Measurements from ENCODE around the gene GPS1. TPM values are rescaled to one million over a fixed set of nuclear protein-coding genes. Genes with fewer than 3 reads are reported as not detected.

GPS1 gene
- total and polyA plus RNA-seq, 10 of the 15 experiments (the other 5 are each of a cell fraction or from before 2014, with no cell fraction given), result 2.2 to 146 (median 77.7) TPM

GRCh38 chr17:82095777-82096708, 44.3 kb downstream of the GPS1 start:
- DNase-seq (ENCODE audit: low read depth, low spot score) (no peak), ATAC-seq (no peak), FAIRE-seq (no peak)
- intact Hi-C loops (cut with micrococcal nuclease; ENCODE audit: unreplicated experiment), result loop anchor here (5.0 kb wide), 2 partner anchors 44 to 59 kb away; partner anchors contain the start of genes DCXR, GPS1 and RFNG
- Histone ChIP-seq H3K4me3 (peak overlapping the region; percentile 92), H3K79me2 (ENCODE audit: control insufficient read depth, insufficient read depth, low read length) (peaks cover 47% of the 10 kb centered on the region), H3K9ac (ENCODE audit: control insufficient read depth, insufficient read depth, low read length) (peak overlapping the region; percentile 93), H3K27ac (ENCODE audit: control insufficient read depth, insufficient read depth) (peak overlapping the region; percentile 18; the same call in 1 of the 2 replicates), H3K4me2 (ENCODE audit: control insufficient read depth, insufficient read depth) (peak overlapping the region; percentile 87), H3K9me3 (replicated peaks; ENCODE audit: control insufficient read depth, insufficient read depth, low read length) (no peaks in the 10 kb centered on the region), H3K4me1 (ENCODE audit: control insufficient read depth, insufficient read depth, low read length) (peaks cover 17% of the 10 kb centered on the region), H3K36me3 (ENCODE audit: control insufficient read depth in 2 of 2, insufficient read depth in 2 of 2, low read length in 1 of 2) (peaks cover 12 to 35% of the 10 kb centered on the region in 2 experiments), H3K27me3 (replicated peaks in 1 of 2; ENCODE audit: control insufficient read depth in 2 of 2, insufficient read depth in 2 of 2, low read length in 1 of 2) (no peaks in the 10 kb centered on the region), H2AFZ (ENCODE audit: control insufficient read depth, low read depth, low read length) (no peak overlapping the region), H4K20me1 (ENCODE audit: control insufficient read depth, insufficient read depth) (no peaks in the 10 kb centered on the region; the same call in 1 of the 2 replicates)
- ChIA-PET SMC1A (ENCODE audit: uncharacterized antibody, unreplicated experiment) (no interaction called here), POLR2A (interaction anchor here (0.5 to 1.1 kb wide), 4 partner anchors 10 to 238 kb away, joined by 3 to 7 read pairs (median 6); no protein-coding TSS in a partner anchor), CTCF (interaction anchor here (1.3 kb wide), 1 partner anchor 29 kb away, joined by 3 read pairs; no protein-coding TSS in a partner anchor), RAD21 (ENCODE audit: unreplicated experiment) (no interaction called here)
- in situ Hi-C loops (cut with MboI), result no loop called here
- peak; percentile 59 for TF ChIP-seq MLLT1 (IDR thresholded peaks at IDR 0.05)
- TF ChIP-seq POLR2A (IDR thresholded peaks at IDR 0.05; ENCODE audit: low read depth, low read length), result peak; percentile 33; the same call in 1 of the 2 replicates
- TF ChIP-seq CEBPB (IDR thresholded peaks at IDR 0.05; ENCODE audit: borderline replicate concordance in 1 of 2, low read depth in 2 of 2, low read length in 2 of 2), result no peak
- no TSS peak for BruUV-seq (replicated peaks)
- 94% methylated on average over 35 of the region's 35 CpGs for WGBS (ENCODE audit: insufficient coverage, insufficient replicate concordance, low lambda C conversion rate, missing lambda C conversion rate)
